ENCODE data around the gene GPS1. TPM values are rescaled to one million over a fixed set of nuclear protein-coding genes. Genes with fewer than 3 reads are reported as not detected.

The GPS1 gene
- total RNA-seq, 1 donor from 2014 or later: 115 TPM

DNA sequence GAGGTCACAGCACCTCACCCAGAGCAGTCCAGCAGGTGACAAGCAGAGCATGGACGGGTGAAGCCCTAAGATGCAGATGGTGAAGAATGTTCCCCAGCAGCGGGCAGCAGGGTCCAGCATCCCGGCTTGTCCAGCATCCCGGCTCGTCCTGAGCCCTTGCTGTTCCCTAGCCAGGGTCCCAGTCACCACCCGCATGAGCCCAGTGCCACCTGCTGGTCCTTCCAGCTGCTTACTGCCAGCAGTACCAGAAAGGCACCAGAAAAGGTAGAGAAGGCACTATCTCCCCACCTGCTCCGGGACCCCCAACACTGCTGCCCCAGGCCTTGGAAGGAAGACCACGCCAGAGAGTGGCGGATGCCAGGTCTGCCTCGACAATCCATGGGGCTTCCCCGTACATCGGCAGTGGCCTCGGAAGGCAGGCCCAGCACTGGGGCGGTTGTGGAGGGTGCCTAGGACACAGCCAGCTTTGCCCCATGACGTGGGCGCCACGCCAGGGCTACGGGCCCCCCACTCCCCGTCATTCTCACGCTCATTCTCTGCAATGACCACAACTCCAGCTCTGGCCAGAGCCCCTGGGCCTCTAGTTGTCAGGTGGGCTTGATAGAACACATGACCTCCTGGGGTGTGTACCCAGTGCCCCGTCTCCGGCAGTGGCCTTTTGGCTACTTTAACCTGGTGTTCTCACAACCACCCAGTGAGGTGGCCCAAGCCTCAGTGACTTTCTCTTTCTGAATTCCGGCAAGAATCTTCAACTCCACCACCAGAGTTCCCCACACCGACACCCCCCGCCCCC is 30.4 kb upstream of the GPS1 start:
- TF ChIP-seq, protein P1, sequence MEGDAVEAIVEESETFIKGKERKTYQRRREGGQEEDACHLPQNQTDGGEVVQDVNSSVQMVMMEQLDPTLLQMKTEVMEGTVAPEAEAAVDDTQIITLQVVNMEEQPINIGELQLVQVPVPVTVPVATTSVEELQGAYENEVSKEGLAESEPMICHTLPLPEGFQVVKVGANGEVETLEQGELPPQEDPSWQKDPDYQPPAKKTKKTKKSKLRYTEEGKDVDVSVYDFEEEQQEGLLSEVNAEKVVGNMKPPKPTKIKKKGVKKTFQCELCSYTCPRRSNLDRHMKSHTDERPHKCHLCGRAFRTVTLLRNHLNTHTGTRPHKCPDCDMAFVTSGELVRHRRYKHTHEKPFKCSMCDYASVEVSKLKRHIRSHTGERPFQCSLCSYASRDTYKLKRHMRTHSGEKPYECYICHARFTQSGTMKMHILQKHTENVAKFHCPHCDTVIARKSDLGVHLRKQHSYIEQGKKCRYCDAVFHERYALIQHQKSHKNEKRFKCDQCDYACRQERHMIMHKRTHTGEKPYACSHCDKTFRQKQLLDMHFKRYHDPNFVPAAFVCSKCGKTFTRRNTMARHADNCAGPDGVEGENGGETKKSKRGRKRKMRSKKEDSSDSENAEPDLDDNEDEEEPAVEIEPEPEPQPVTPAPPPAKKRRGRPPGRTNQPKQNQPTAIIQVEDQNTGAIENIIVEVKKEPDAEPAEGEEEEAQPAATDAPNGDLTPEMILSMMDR (IDR thresholded peaks at IDR 0.05; ENCODE audit: partially characterized antibody, unreplicated experiment): peak; percentile 22
- H3K9me3 Mint-ChIP-seq (ENCODE audit: unreplicated experiment): peaks cover 3% of the 10 kb centered on the region
- H3K27me3 Mint-ChIP-seq (ENCODE audit: unreplicated experiment): peaks cover 7% of the 10 kb centered on the region
- H3K27ac Mint-ChIP-seq (ENCODE audit: unreplicated experiment): peak overlapping the region; percentile 22
- peaks cover 7% of the 10 kb centered on the region for H3K4me1 Mint-ChIP-seq (ENCODE audit: low read depth, unreplicated experiment)
- peak; percentile 79 for DNase-seq
- peak overlapping the region; percentile 86 for H3K4me3 Mint-ChIP-seq (ENCODE audit: unreplicated experiment)
- no peaks in the 10 kb centered on the region for H3K36me3 Mint-ChIP-seq (ENCODE audit: unreplicated experiment)

DNA sequence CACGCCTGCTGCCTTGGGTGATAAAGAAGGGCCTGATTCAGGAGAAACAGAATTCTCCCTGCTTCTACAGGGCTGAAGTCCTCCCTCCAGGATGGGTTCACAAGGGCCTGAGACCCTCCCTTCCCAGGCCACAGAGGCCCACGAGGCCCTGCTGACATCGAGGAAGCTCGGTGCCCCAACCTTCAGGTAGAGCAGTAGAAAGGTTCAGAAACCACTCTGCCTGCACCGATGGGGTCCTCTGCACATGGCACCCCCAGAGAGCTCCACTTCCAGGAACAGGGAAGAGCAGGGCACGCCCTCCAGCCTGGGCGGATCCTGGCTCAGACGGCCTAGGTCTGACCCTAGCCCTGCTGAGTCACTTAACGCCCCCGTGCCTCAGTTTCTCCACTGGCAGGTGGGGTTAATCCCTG is 29.8 kb upstream of the GPS1 start:
- Mint-ChIP-seq H3K9me3 (ENCODE audit: unreplicated experiment) (peaks cover 3% of the 10 kb centered on the region), H3K27ac (ENCODE audit: unreplicated experiment) (peak overlapping the region; percentile 38), H3K4me1 (ENCODE audit: low read depth, unreplicated experiment) (peaks cover 7% of the 10 kb centered on the region), H3K27me3 (ENCODE audit: unreplicated experiment) (peaks cover 9% of the 10 kb centered on the region), H3K36me3 (ENCODE audit: unreplicated experiment) (no peaks in the 10 kb centered on the region), H3K4me3 (ENCODE audit: unreplicated experiment) (peak overlapping the region; percentile 86)
- no peak for DNase-seq
- TF ChIP-seq, protein P1 (IDR thresholded peaks at IDR 0.05; ENCODE audit: partially characterized antibody, unreplicated experiment): no peak

GRCh38 chr17:82022310-82022980 is 29.3 kb upstream of the GPS1 start, which contains the start of gene CENPX:
Gene CENPX, minus strand, starts transcription at chr17:82022878. Its CDS starts 17 bp downstream, at chr17:82022861.
- no peak for DNase-seq
- Mint-ChIP-seq H3K36me3 (ENCODE audit: unreplicated experiment) (no peaks in the 10 kb centered on the region), H3K27ac (ENCODE audit: unreplicated experiment) (peak within 1 kb of the TSS; percentile 38), H3K9me3 (ENCODE audit: unreplicated experiment) (peaks cover 3% of the 10 kb centered on the region), H3K4me1 (ENCODE audit: low read depth, unreplicated experiment) (peaks cover 7% of the 10 kb centered on the region), H3K27me3 (ENCODE audit: unreplicated experiment) (peaks cover 9% of the 10 kb centered on the region), H3K4me3 (ENCODE audit: unreplicated experiment) (peak within 1 kb of the TSS; percentile 86)
- TF ChIP-seq, protein P1 (IDR thresholded peaks at IDR 0.05; ENCODE audit: partially characterized antibody, unreplicated experiment): no peak

- Mint-ChIP-seq H3K27ac (ENCODE audit: unreplicated experiment) (peak within 1 kb of the TSS; percentile 38), H3K4me1 (ENCODE audit: low read depth, unreplicated experiment) (peaks cover 8% of the 10 kb centered on the region)
- TF ChIP-seq, protein P1 (IDR thresholded peaks at IDR 0.05; ENCODE audit: partially characterized antibody, unreplicated experiment): no peak
Measured at GRCh38 chr17:82022981-82023446, 28.7 kb upstream of the GPS1 start, which contains the start of gene LRRC45. Gene LRRC45, plus strand, starts transcription at chr17:82023305. Its CDS starts 339 bp downstream, at chr17:82023644.

More at GRCh38 chr17:82022981-82023446, 28.7 kb upstream of the GPS1 start, which contains the start of gene LRRC45:
- DNase-seq: peak; percentile 100
- H3K27me3 Mint-ChIP-seq (ENCODE audit: unreplicated experiment): peaks cover 9% of the 10 kb centered on the region
- peaks cover 3% of the 10 kb centered on the region for H3K9me3 Mint-ChIP-seq (ENCODE audit: unreplicated experiment)
- no peaks in the 10 kb centered on the region for H3K36me3 Mint-ChIP-seq (ENCODE audit: unreplicated experiment)
- H3K4me3 Mint-ChIP-seq (ENCODE audit: unreplicated experiment): peak within 1 kb of the TSS; percentile 86

Measured in glutamatergic neuron (in vitro differentiated cells).